WI38 (cell line): ENCODE data around the gene TMTC2.

Experiments used
- H3K4me3 ChIP-seq: 2 replicates; pipeline ENCODE4 v1.5.1; 2011; ENCODE audit warnings: low read depth, mild to moderate bottlenecking, control low read depth, low read length
- TF ChIP-seq, protein P1 (sequence below): IDR thresholded peaks from 2 replicates; pipeline ENCODE4 v1.5.1; 2012; ENCODE audit warnings: low read depth, mild to moderate bottlenecking, control low read depth, low read length

Gene TMTC2

DNA sequence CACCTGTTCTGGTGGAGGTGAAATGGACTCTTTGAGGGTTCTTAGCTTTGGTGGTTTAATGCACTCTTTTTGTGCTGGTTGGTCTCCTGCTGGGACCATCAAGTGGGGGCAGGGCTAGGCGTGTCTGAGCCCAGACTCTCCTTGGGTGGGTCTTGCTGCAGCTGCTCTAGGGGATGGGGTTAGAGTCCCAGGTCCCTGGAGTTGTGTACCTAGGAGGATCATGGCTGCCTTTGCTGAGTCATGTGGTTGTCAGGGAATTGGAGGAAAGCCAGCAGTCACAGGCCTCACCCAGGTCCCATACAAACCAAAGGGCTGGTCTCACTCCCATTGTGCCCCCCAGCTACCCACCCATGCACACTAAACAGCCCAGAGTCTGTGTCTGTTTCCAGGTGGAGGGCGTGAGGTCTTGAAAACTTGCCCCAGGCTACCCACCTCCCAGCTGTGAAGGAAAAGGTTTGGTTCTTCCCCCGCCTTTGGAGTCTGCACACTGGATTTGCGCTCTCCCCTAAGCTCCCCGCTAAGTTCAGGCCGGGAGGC lies 387.7 kb downstream of the TMTC2 start:
- no peak overlapping the region for H3K4me3 ChIP-seq
- TF ChIP-seq, protein P1, sequence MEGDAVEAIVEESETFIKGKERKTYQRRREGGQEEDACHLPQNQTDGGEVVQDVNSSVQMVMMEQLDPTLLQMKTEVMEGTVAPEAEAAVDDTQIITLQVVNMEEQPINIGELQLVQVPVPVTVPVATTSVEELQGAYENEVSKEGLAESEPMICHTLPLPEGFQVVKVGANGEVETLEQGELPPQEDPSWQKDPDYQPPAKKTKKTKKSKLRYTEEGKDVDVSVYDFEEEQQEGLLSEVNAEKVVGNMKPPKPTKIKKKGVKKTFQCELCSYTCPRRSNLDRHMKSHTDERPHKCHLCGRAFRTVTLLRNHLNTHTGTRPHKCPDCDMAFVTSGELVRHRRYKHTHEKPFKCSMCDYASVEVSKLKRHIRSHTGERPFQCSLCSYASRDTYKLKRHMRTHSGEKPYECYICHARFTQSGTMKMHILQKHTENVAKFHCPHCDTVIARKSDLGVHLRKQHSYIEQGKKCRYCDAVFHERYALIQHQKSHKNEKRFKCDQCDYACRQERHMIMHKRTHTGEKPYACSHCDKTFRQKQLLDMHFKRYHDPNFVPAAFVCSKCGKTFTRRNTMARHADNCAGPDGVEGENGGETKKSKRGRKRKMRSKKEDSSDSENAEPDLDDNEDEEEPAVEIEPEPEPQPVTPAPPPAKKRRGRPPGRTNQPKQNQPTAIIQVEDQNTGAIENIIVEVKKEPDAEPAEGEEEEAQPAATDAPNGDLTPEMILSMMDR: no peak

GRCh38 chr12:83075471-83075870 lies 388.8 kb downstream of the TMTC2 start:
- no peak overlapping the region for H3K4me3 ChIP-seq
- TF ChIP-seq, protein P1: no peak

DNA sequence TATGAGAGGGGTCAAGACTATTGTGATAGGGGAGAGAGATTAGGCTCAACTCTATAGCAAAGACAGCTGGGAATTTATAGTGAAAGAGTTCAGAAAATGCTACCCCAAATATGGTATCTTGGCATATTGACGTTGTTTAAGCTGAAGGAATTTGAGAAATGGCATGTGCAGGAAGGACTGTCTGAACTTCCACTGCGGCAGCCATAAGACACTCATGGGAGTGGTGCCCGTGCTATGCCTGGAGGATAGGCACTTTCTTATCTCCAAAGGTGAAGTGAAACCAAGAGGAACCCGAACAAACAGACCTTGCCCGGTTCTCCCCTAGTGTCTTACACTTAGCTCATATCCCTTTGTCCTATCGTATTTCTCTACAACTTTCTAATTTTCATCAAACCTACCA lies 390.3 kb downstream of the TMTC2 start:
- no peak overlapping the region for H3K4me3 ChIP-seq
- TF ChIP-seq, protein P1: no peak

GRCh38 chr12:83082690-83083276 lies 396.1 kb downstream of the TMTC2 start:
- no peak overlapping the region for H3K4me3 ChIP-seq
- TF ChIP-seq, protein P1: no peak

DNA sequence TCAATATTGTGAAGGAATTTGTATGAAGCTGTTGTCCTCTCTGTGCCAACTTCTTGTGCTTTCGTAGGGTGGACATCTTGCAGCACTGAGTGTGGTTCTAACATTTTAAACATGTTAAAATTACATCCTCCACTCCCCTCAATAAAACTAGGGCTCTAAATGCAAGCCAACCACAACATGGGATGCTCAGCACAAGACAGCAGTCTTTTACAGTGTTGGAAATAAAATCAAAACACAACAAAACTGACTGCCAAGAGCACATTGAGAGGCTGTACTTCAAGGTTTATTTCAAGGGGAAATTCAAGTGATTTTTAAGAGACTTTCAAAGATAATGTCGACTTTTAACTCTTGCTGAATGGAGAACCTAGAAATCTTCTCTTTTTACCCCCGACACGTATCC lies 396.9 kb downstream of the TMTC2 start:
- H3K4me3 ChIP-seq: no peak overlapping the region
- TF ChIP-seq, protein P1: no peak

DNA sequence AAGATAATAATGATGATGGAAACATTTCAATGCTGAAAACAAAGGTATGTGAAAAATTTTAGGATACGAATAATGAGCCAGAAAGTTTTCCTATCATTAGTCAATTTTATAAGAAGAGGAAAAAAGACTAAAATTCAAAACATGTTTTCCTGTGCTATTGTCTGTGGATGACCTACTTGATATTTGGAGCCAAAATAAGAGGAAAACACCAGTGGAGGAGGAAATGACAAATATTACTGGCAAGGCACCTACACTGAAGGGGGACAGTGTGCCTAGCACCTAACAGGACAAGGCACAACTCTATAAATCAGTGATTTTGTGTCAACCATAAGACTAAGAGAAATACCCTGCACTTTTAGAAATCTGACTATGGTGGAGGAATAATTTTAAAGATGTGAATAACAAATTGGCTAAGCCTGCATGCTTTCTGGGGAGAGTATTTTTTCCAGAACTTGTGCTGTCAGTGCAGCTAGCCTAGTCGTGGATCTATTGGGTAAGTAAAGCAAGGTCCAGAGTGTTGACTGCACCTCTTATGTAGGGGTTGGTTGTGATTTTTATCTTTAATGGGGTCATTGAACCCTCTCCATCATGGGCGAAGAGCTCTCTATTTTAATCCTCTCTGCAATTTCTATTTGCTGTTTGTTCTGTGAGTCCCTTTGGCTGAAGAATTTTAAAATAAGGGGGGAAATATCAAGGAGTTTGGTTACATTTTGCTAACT lies 398.0 kb downstream of the TMTC2 start:
- no peak overlapping the region for H3K4me3 ChIP-seq
- TF ChIP-seq, protein P1: no peak

DNA sequence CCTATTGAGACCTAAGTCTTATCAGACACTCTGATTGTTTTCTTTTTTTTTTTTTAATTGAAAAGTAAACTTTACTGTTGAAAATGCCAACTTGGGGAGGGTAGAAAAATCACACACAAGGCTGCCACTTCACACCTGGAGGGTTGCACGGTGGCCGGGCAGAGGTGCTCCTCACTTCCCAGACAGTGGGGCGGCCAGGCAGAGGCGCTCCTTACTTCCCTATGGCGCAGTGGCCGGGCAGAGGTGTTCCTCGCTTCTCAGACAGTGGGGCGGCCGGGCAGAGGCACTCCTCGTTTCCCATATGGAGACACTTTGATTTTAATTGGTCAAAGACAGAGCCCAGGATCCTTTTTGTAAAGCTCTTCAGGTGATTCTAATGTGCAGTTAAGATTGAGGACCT lies 399.3 kb downstream of the TMTC2 start:
- TF ChIP-seq, protein P1: no peak
- H3K4me3 ChIP-seq: no peak overlapping the region
